Pancreas (tissue), 10 donors: ENCODE results near the gene RIC1. TPM values are rescaled to one million over a fixed set of nuclear protein-coding genes. Genes with fewer than 3 reads are reported as not detected.
"Not testable (repeated sequence)": the region's sequence is repeated elsewhere in the genome, so short reads cannot be mapped to it uniquely, and the experiment has no call there.

Experiments
- ATAC-seq, 4 donors: fragments of 200-7000 bp; cut with Tn5 transposase; one replicate each; pipeline versions ENCODE4 v1.8.0 to v1.9.1; 2020; ENCODE audit warnings: mild to moderate bottlenecking in 4 of 4, moderate library complexity in 4 of 4
- DNase-seq, 6 donors: peaks; one replicate each; pipeline ENCODE4 v3.0.0-alpha.2; 2020
- FAIRE-seq: peaks from 2 replicates; lab custom pipeline; 2012; peaks lifted over from hg19 to GRCh38; lab: Jason Lieb, UNC
- H3K27ac ChIP-seq, 4 donors: fragments of 200-600 bp; sonication (generic); 1 replicate in 3 of 4; 2 replicates in 1 of 4; pipeline versions ENCODE4 v1.5.0 to v1.8.0; 2020
- H3K27me3 ChIP-seq, 4 donors: fragments of 200-600 bp; one replicate each; pipeline ENCODE4 v1.8.0; 2021
- H3K36me3 ChIP-seq, 3 donors: fragments of 200-600 bp; sonication (generic) in 1 of 3; one replicate each; pipeline versions ENCODE4 v1.5.0 to v1.8.0; 2020 to 2021
- H3K4me1 ChIP-seq, 3 donors: fragments of 200-600 bp; one replicate each; pipeline ENCODE4 v1.8.0; 2021
- H3K4me3 ChIP-seq, 4 donors: fragments of 200-600 bp; sonication (generic) in 2 of 4; one replicate each; pipeline versions ENCODE4 v1.5.0 to v1.8.0; 2020 to 2021
- H3K9me3 ChIP-seq, 4 donors: fragments of 200-600 bp; one replicate each; pipeline ENCODE4 v1.8.0; 2021
- WGBS, 2 donors: extraction: QIAGEN DNeasy Blood & Tissue Kit; methylation state at CpG; one replicate each; pipeline ENCODE4 v1.1.7; 2013; 5-methylcytosine and 5-hydroxymethylcytosine counted together
- intact Hi-C, 3 donors: fragments of 100-400 bp; cut with DNase I; formaldehyde crosslinking; loops; one replicate each; pipeline versions ENCODE4 v1.11.1 to v1.14.2; 2022
- polyA plus RNA-seq, 2 donors: library from polyadenylated mRNA; stranded (reverse); fragments of 200-250 nt; gene quantifications; one replicate each; pipeline ENCODE4 v1.2.3, GENCODE V29; 2013
- total RNA-seq, 6 donors: library from RNA; stranded (reverse); fragmentation: NEBNext Ultra II Directional in 4 of 6; extraction: Animal tissue kit (Norgen Biotek cat#: 25700) in 4 of 6; gene quantifications; one replicate each; pipeline versions ENCODE4 v1.2.1 to v1.2.4, GENCODE V29; 2021 to 2023
- TF ChIP-seq, protein P1 (sequence below), 4 donors: fragments of 200-600 bp; sonication (generic) in 3 of 4; IDR thresholded peaks; one replicate each; pipeline versions ENCODE4 v1.5.0 to v1.8.0; 2021; ENCODE audit warnings: antibody characterized with exemption in 4 of 4
- donor health status: healthy with polysubstance abuse.
- donor health status: DM: no; HTN: no; CAD: no; lungs with moderate emphysema.
- donor health status: DM: no; HTN: no; CAD: no.
- donor health status: control.
- donor health status: control.
- donor health status: Bipolar disorder and iron deficiency.
- donor health status: DM: yes; HTN: yes; CAD: no.
- donor health status: DM: no; HTN: no; CAD: no.
- donor health status: DM: no; HTN: no; CAD: no.
- donor health status: DM: yes; HTN: yes; CAD: no.

The RIC1 gene
- total and polyA plus RNA-seq, 8 donors = 2.9 to 11.8 (median 8.4) TPM

DNA sequence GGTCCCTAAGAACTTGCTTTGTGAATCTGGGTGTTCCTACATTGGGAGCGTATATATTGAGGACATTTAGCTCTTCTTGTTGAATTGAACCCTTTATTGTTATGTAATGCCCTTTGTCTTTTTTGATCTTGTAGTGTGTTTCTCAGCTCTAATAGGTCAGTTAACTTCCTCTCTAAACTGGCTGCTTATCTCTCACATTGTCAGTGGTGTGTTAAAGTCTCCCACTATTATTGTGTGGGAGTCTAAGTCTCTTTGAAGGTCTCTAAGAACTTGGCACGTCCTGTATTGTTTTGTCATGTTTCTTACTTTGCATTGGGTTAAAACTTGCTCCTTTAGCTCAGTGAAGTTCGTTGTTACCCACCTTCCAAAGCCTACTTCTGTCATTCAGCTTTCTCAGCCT lies 36.2 kb downstream of the RIC1 start:
- Histone ChIP-seq H3K36me3 (no peaks in the 10 kb centered on the region), H3K4me3 (no peak overlapping the region), H3K27me3 (no peaks in the 10 kb centered on the region), H3K4me1 (no peaks in the 10 kb centered on the region), H3K9me3 (no peaks in the 10 kb centered on the region), H3K27ac (no peak overlapping the region)
- FAIRE-seq = no peak
- DNase-seq = no peak
- intact Hi-C loops = no loop called here
- ATAC-seq = no peak
- WGBS, 2 donors = 74 to 80% methylated on average over 3 of the region's 3 CpGs
- TF ChIP-seq, protein P1, sequence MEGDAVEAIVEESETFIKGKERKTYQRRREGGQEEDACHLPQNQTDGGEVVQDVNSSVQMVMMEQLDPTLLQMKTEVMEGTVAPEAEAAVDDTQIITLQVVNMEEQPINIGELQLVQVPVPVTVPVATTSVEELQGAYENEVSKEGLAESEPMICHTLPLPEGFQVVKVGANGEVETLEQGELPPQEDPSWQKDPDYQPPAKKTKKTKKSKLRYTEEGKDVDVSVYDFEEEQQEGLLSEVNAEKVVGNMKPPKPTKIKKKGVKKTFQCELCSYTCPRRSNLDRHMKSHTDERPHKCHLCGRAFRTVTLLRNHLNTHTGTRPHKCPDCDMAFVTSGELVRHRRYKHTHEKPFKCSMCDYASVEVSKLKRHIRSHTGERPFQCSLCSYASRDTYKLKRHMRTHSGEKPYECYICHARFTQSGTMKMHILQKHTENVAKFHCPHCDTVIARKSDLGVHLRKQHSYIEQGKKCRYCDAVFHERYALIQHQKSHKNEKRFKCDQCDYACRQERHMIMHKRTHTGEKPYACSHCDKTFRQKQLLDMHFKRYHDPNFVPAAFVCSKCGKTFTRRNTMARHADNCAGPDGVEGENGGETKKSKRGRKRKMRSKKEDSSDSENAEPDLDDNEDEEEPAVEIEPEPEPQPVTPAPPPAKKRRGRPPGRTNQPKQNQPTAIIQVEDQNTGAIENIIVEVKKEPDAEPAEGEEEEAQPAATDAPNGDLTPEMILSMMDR (IDR thresholded peaks at IDR 0.05) = no peak

DNA sequence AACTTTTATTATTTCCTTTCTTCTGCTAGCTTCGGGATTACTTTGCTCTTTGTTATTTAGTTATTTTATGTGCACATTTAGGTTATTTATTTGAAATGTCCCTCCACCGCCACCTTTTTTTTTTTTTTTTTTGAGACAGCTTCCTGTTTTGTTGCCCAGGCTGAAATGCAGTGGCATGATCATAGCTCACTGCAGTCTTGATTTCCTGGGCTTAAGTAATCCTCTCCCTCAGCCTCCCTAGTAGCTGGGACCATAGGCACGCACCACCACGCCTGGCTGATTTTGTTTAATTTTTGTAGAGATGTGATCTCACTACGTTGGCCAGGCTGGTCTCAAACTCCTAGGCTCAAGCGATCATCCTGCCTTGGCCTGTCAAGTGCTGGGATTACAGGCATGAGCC lies 38.5 kb downstream of the RIC1 start:
- intact Hi-C loops = no loop called here
- H3K4me1 ChIP-seq = no peaks in the 10 kb centered on the region
- no peak overlapping the region for H3K4me3 ChIP-seq
- FAIRE-seq (no peak), DNase-seq (no peak), ATAC-seq (no peak)
- H3K27me3 ChIP-seq = no peaks in the 10 kb centered on the region
- H3K36me3 ChIP-seq = no peaks in the 10 kb centered on the region
- H3K27ac ChIP-seq = no peak overlapping the region
- 95 to 97% methylated on average over 6 of the region's 6 CpGs for WGBS, 2 donors
- TF ChIP-seq, protein P1 (IDR thresholded peaks at IDR 0.05) = no peak
- H3K9me3 ChIP-seq = no peaks in the 10 kb centered on the region

DNA sequence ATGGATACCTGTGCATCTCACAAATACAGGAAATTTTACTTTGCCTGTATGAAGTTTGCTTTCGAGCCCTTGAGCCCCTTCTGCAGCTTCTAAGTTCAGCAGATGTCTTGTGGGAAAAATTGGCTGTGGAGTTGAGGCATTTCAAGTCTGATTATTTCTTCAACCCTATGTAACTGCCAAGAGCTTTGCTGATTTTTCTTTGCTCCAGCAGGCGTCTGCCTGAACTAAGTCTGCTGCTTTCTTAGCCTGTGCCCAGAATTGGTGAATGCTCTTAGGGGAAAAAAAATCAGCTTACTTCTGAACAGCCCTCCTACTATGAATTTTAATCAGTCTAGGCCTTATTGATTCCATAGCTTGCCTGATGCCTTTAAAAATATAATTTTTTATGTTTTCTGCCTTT lies 41.2 kb downstream of the RIC1 start:
- no peaks in the 10 kb centered on the region for H3K9me3 ChIP-seq
- TF ChIP-seq, protein P1 (IDR thresholded peaks at IDR 0.05) = no peak
- no peaks in the 10 kb centered on the region for H3K36me3 ChIP-seq
- no peak overlapping the region for H3K4me3 ChIP-seq
- no peaks in the 10 kb centered on the region for H3K27me3 ChIP-seq
- WGBS, 2 donors = 89 to 95% methylated on average over 2 of the region's 2 CpGs
- no peak for ATAC-seq
- H3K4me1 ChIP-seq = no peaks in the 10 kb centered on the region
- no peak overlapping the region for H3K27ac ChIP-seq
- intact Hi-C loops = no loop called here
- no peak for FAIRE-seq
- DNase-seq = no peak

DNA sequence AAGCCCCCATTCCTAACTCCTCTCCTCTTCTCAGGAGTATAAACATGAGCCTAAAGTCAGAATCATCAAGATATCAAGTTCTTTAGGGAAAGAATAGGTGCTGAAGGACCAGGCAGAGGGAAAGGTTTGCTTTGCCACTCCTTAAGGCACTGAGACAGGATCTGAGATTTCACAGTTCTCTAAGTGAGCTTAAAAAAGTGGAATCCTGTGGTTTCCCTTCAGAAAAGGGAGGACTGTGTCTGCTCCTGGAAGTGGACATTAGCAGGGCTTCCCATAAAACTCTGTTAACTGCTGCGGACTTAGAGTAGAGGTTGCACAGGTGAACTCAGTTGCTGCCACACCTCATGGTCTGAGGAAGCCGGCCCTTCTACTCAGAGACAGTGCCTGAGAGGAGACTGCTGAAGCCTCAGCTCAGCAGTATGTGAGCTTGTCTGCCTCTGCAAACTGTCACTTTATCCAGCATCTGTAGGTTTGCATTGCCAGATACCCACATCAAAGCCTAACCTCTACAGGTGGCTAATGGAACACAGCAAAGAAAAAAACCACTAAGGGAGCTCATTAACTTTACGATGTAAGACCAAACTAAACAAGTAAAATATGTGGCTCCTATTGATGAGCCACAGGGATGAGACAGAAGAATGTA lies 42.9 kb downstream of the RIC1 start:
- Histone ChIP-seq H3K36me3 (no peaks in the 10 kb centered on the region), H3K27ac (no peak overlapping the region), H3K4me3 (no peak overlapping the region), H3K9me3 (no peaks in the 10 kb centered on the region), H3K4me1 (no peaks in the 10 kb centered on the region), H3K27me3 (no peaks in the 10 kb centered on the region)
- FAIRE-seq (no peak), DNase-seq (no peak), ATAC-seq (no peak)
- 91 to 94% methylated on average over 3 of the region's 3 CpGs for WGBS, 2 donors
- intact Hi-C loops = no loop called here
- TF ChIP-seq, protein P1 (IDR thresholded peaks at IDR 0.05) = no peak

DNA sequence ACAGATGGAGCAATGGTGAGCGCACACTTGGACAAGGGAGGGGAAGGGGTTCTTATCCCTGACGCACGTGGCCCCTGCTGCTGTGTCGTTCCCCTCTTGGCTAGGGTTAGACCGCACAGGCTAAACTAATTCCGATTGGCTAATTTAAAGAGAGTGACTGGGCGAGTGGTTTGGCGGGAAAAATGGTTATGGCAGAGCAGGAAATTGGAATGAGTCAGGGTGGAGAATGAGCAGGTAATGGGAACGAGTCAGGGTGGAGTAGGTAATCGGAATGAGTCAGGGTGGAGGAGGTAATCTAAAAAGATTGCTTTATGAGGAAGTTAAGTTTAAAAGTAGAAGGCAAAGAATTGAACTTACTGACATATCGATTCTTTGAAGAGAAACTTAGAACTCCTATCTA lies 46.1 kb downstream of the RIC1 start:
- 96 to 99% methylated on average over 11 of the region's 11 CpGs for WGBS, 2 donors
- H3K4me1 ChIP-seq, H3K4me3 ChIP-seq, intact Hi-C loops, FAIRE-seq, H3K36me3 ChIP-seq, H3K27me3 ChIP-seq, H3K9me3 ChIP-seq, ATAC-seq, H3K27ac ChIP-seq, DNase-seq: not testable (repeated sequence)

DNA sequence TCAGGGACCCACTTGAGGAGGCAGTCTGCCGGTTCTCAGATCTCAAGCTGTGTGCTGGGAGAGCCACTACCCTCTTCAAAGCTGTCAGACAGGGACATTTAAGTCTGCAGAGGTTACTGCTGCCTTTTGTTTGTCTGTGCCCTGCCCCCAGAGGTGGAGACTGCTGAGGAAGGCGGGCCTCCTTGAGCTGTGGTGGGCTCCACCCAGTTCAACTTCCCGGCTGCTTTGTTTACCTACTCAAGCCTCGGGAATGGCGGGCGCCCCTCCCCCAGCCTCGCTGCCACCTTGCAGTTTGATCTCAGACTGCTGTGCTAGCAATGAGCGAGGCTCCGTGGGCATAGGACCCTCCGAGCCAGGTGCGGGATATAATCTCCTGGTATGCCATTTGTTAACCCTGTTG lies 54.7 kb downstream of the RIC1 start:
- intact Hi-C loops, FAIRE-seq: not testable (repeated sequence)
- 95 to 97% methylated on average over 11 of the region's 11 CpGs for WGBS, 2 donors

More for the DNA sequence above, 54.7 kb downstream of the RIC1 start:
- ATAC-seq, H3K27ac ChIP-seq, H3K36me3 ChIP-seq, H3K9me3 ChIP-seq, H3K4me3 ChIP-seq, H3K4me1 ChIP-seq, H3K27me3 ChIP-seq: not testable (repeated sequence)
- peak in 1 of 6 donors; percentile 23 for DNase-seq
